Measurements from ENCODE around the gene LHFPL2. TPM values are rescaled to one million over a fixed set of nuclear protein-coding genes. Genes with fewer than 3 reads are reported as not detected.

LHFPL2 gene
- total RNA-seq, 1 donor from 2014 or later: 33.1 TPM

DNA sequence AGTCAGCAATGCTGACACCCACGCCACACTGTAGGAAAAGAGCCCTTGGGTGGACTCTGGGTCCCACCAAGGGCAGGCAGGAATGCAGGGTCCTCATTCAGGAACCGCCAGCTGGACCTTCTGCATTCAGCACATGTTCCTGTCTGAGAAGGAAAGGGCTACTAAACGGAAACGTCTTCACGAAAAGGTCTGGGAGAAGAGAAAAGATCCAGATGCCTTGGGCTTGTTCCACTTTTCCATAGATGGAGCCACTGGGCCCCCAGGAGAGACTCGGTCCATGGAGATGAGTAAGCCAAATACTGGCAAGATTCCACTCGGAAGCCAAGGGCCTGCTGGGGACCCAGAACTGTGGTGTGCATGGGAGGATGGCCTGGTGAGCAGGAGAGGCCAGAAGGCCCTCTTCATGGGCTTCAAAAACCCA lies 38.4 kb downstream of the LHFPL2 start:
- DNase-seq (ENCODE audit: low read depth): no peak
- no peaks in the 10 kb centered on the region for H3K27me3 ChIP-seq (ENCODE audit: control insufficient read depth, insufficient read depth, low read length)
- H3K36me3 ChIP-seq (ENCODE audit: control insufficient read depth, insufficient read depth, low read length): no peaks in the 10 kb centered on the region
- H3K4me3 ChIP-seq (ENCODE audit: low read depth, low read length): no peak overlapping the region
- TF ChIP-seq, protein P1, sequence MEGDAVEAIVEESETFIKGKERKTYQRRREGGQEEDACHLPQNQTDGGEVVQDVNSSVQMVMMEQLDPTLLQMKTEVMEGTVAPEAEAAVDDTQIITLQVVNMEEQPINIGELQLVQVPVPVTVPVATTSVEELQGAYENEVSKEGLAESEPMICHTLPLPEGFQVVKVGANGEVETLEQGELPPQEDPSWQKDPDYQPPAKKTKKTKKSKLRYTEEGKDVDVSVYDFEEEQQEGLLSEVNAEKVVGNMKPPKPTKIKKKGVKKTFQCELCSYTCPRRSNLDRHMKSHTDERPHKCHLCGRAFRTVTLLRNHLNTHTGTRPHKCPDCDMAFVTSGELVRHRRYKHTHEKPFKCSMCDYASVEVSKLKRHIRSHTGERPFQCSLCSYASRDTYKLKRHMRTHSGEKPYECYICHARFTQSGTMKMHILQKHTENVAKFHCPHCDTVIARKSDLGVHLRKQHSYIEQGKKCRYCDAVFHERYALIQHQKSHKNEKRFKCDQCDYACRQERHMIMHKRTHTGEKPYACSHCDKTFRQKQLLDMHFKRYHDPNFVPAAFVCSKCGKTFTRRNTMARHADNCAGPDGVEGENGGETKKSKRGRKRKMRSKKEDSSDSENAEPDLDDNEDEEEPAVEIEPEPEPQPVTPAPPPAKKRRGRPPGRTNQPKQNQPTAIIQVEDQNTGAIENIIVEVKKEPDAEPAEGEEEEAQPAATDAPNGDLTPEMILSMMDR (IDR thresholded peaks at IDR 0.05; ENCODE audit: insufficient read depth, low read length, poor library complexity, severe bottlenecking): no peak

- TF ChIP-seq, protein P1 (IDR thresholded peaks at IDR 0.05; ENCODE audit: insufficient read depth, low read length, poor library complexity, severe bottlenecking): no peak
- Histone ChIP-seq H3K36me3 (ENCODE audit: control insufficient read depth, insufficient read depth, low read length) (no peaks in the 10 kb centered on the region), H3K27me3 (ENCODE audit: control insufficient read depth, insufficient read depth, low read length) (no peaks in the 10 kb centered on the region), H3K4me3 (ENCODE audit: low read depth, low read length) (no peak overlapping the region)
- no peak for DNase-seq (ENCODE audit: low read depth)
Observed at GRCh38 chr5:78607864-78608263, 40.7 kb downstream of the LHFPL2 start.

- no peak overlapping the region for H3K4me3 ChIP-seq (ENCODE audit: low read depth, low read length)
- TF ChIP-seq, protein P1 (IDR thresholded peaks at IDR 0.05; ENCODE audit: insufficient read depth, low read length, poor library complexity, severe bottlenecking): no peak
- no peak for DNase-seq (ENCODE audit: low read depth)
- no peaks in the 10 kb centered on the region for H3K36me3 ChIP-seq (ENCODE audit: control insufficient read depth, insufficient read depth, low read length)
- no peaks in the 10 kb centered on the region for H3K27me3 ChIP-seq (ENCODE audit: control insufficient read depth, insufficient read depth, low read length)
Observed at GRCh38 chr5:78606241-78606640, 42.3 kb downstream of the LHFPL2 start.

GRCh38 chr5:78605611-78606010 lies 43.0 kb downstream of the LHFPL2 start:
- DNase-seq (ENCODE audit: low read depth): no peak
- H3K36me3 ChIP-seq (ENCODE audit: control insufficient read depth, insufficient read depth, low read length): no peaks in the 10 kb centered on the region
- no peak overlapping the region for H3K4me3 ChIP-seq (ENCODE audit: low read depth, low read length)
- H3K27me3 ChIP-seq (ENCODE audit: control insufficient read depth, insufficient read depth, low read length): no peaks in the 10 kb centered on the region
- TF ChIP-seq, protein P1 (IDR thresholded peaks at IDR 0.05; ENCODE audit: insufficient read depth, low read length, poor library complexity, severe bottlenecking): no peak

DNA sequence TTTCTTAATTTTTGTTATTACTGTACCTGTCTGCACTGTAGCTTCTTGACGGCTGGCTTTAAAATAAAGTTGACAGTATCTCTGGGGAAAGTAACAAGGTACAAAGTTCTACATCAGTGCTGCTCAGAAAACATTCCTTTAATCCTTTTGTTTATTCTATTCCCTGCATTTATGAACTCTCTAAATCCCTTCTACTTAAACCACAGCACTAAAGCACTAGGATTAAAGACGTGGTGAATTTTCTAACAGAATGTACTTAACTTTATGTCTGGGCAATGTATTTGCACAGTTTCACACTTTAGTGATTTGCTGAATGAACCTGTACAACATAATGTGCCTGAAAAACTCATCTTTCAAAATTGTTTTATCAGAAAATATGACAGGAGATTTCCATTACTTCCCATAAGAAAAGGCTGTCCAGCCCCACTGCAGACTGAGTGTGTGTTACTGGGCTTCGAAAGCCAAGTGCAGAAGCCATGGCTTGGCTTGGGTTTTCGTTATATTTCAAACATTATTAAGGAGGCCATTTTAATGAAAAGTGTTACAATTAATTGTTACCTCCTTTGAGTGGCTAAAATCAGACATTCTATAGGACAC lies 43.8 kb downstream of the LHFPL2 start:
- Histone ChIP-seq H3K36me3 (ENCODE audit: control insufficient read depth, insufficient read depth, low read length) (no peaks in the 10 kb centered on the region), H3K27me3 (ENCODE audit: control insufficient read depth, insufficient read depth, low read length) (no peaks in the 10 kb centered on the region), H3K4me3 (ENCODE audit: low read depth, low read length) (no peak overlapping the region)
- TF ChIP-seq, protein P1 (IDR thresholded peaks at IDR 0.05; ENCODE audit: insufficient read depth, low read length, poor library complexity, severe bottlenecking): no peak
- DNase-seq (ENCODE audit: low read depth): no peak

- TF ChIP-seq, protein P1 (IDR thresholded peaks at IDR 0.05; ENCODE audit: insufficient read depth, low read length, poor library complexity, severe bottlenecking): no peak
- no peaks in the 10 kb centered on the region for H3K27me3 ChIP-seq (ENCODE audit: control insufficient read depth, insufficient read depth, low read length)
- no peak overlapping the region for H3K4me3 ChIP-seq (ENCODE audit: low read depth, low read length)
- DNase-seq (ENCODE audit: low read depth): no peak
- no peaks in the 10 kb centered on the region for H3K36me3 ChIP-seq (ENCODE audit: control insufficient read depth, insufficient read depth, low read length)
Observed at GRCh38 chr5:78603636-78604175, 44.9 kb downstream of the LHFPL2 start.
